Osteoblast (primary cell): ENCODE results near the gene MOBP. TPM values are rescaled to one million over a fixed set of nuclear protein-coding genes. Genes with fewer than 3 reads are reported as not detected.

Experiments used
- DNase-seq: peaks from one replicate; pipeline ENCODE4 v3.0.0; 2011; ENCODE audit warnings: low spot score, mixed read lengths; ENCODE audit not compliant: insufficient read length; ENCODE audit errors: missing footprints
- H2AFZ ChIP-seq: 2 replicates; pipeline ENCODE4 v1.6.0; 2011; ENCODE audit warnings: mild to moderate bottlenecking, low read length
- H3K27ac ChIP-seq: 2 replicates; pipeline ENCODE4 v1.5.1; 2011; ENCODE audit warnings: mild to moderate bottlenecking, low read depth, low read length, moderate library complexity
- H3K27me3 ChIP-seq: 2 replicates; pipeline ENCODE4 v1.6.0; 2012; ENCODE audit warnings: mild to moderate bottlenecking, control low read depth, inconsistent platforms, low read length, moderate library complexity; ENCODE audit not compliant: insufficient read depth
- H3K36me3 ChIP-seq: 2 replicates; pipeline ENCODE4 v1.5.1; 2011; ENCODE audit warnings: mild to moderate bottlenecking, low read length, control low read depth, moderate library complexity; ENCODE audit not compliant: insufficient read depth
- H3K4me1 ChIP-seq: 2 replicates; pipeline ENCODE4 v1.5.1; 2011; ENCODE audit warnings: mild to moderate bottlenecking, low read length, control low read depth, moderate library complexity; ENCODE audit not compliant: insufficient read depth
- H3K4me2 ChIP-seq: 2 replicates; pipeline ENCODE4 v1.6.0; 2011; ENCODE audit warnings: mild to moderate bottlenecking, low read length; ENCODE audit not compliant: insufficient read depth
- H3K4me3 ChIP-seq: fragments of 200-600 bp; sonication (generic); 3 replicates; pipeline ENCODE4 v1.5.1; 2012; ENCODE audit warnings: mild to moderate bottlenecking, low read length, inconsistent platforms; ENCODE audit not compliant: insufficient read depth
- H3K79me2 ChIP-seq: 2 replicates; pipeline ENCODE4 v1.6.0; 2012; ENCODE audit warnings: mild to moderate bottlenecking, low read length, control low read depth, inconsistent platforms; ENCODE audit not compliant: insufficient read depth
- H3K9me3 ChIP-seq: 2 replicates; pipeline ENCODE4 v1.5.1; 2011; ENCODE audit warnings: low read depth, low read length, control low read depth
- H4K20me1 ChIP-seq: 2 replicates; pipeline ENCODE4 v1.6.0; 2012; ENCODE audit warnings: mild to moderate bottlenecking, low read length, control low read depth; ENCODE audit not compliant: insufficient read depth
- total RNA-seq: library from RNA; depleted of rRNA; stranded (reverse); fragments of >200 nt; gene quantifications from 2 replicates; pipeline ENCODE4 v1.2.3, GENCODE V29; 2012
- TF ChIP-seq, protein P1 (sequence below): IDR thresholded peaks from 2 replicates; pipeline ENCODE4 v1.5.1; 2011; ENCODE audit warnings: mild to moderate bottlenecking, low read depth, low read length, moderate library complexity; ENCODE audit errors: extremely low read depth

The MOBP gene
- total RNA-seq, 1 donor = not detected

DNA sequence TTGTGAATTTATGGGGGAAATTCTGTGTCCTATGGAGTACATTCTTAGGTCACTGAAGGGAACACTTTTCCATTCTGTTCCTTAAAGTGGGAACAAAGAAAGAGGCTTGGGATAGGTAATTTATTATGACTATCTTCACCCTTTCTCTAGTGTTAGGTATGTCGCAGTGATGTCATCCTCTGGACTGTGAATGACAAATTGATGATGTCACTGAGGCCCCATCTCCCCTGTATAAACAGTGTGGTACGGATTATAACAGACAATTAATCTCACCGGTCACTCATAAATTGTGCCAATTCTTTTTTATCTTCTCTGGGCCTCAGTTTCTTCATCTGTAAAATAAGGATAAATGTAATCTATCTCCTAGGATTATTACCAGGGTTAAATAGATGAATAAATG, 23.5 kb downstream of the MOBP start:
- no peak for DNase-seq
- Histone ChIP-seq H3K4me3 (no peak overlapping the region), H2AFZ (no peak overlapping the region), H3K36me3 (no peaks in the 10 kb centered on the region), H3K9me3 (no peaks in the 10 kb centered on the region), H4K20me1 (no peaks in the 10 kb centered on the region), H3K4me1 (no peaks in the 10 kb centered on the region), H3K79me2 (no peaks in the 10 kb centered on the region), H3K4me2 (no peak overlapping the region), H3K27ac (no peak overlapping the region), H3K27me3 (no peaks in the 10 kb centered on the region)
- TF ChIP-seq, protein P1, sequence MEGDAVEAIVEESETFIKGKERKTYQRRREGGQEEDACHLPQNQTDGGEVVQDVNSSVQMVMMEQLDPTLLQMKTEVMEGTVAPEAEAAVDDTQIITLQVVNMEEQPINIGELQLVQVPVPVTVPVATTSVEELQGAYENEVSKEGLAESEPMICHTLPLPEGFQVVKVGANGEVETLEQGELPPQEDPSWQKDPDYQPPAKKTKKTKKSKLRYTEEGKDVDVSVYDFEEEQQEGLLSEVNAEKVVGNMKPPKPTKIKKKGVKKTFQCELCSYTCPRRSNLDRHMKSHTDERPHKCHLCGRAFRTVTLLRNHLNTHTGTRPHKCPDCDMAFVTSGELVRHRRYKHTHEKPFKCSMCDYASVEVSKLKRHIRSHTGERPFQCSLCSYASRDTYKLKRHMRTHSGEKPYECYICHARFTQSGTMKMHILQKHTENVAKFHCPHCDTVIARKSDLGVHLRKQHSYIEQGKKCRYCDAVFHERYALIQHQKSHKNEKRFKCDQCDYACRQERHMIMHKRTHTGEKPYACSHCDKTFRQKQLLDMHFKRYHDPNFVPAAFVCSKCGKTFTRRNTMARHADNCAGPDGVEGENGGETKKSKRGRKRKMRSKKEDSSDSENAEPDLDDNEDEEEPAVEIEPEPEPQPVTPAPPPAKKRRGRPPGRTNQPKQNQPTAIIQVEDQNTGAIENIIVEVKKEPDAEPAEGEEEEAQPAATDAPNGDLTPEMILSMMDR = no peak

DNA sequence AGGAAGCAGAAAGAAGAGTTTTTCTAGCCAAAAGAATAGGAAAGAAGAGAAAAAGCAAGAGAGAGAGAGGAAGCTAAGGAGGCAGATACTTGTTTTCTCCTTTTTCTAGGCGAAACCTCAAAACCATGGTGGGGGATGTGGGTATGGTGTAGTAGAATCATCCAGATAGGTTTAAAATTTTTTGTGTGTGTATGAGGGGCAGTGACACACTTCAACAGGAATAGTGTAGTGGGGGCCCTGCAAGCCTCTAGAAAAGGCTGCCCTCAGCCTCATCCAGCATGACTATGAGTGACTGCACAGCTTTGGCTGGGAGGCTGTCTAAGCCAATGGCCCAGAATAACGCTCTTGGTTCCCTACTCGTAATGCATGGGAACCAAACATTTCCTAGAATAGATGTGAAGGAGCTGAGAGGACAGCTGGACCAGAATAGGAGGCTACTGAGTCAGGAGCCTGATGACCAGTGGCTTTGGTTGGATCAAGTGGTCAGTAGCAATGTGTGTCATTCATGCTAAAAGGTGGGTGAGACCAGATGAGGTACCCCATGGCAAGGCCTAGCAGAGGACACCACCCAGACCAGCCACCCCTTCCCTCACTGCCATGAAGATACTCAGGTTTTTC, 24.4 kb downstream of the MOBP start:
- Histone ChIP-seq H3K36me3 (no peaks in the 10 kb centered on the region), H3K79me2 (no peaks in the 10 kb centered on the region), H4K20me1 (no peaks in the 10 kb centered on the region), H3K9me3 (no peaks in the 10 kb centered on the region), H3K4me1 (no peaks in the 10 kb centered on the region), H3K27me3 (no peaks in the 10 kb centered on the region), H3K4me3 (no peak overlapping the region), H2AFZ (no peak overlapping the region), H3K27ac (no peak overlapping the region), H3K4me2 (no peak overlapping the region)
- TF ChIP-seq, protein P1 = no peak
- no peak for DNase-seq

DNA sequence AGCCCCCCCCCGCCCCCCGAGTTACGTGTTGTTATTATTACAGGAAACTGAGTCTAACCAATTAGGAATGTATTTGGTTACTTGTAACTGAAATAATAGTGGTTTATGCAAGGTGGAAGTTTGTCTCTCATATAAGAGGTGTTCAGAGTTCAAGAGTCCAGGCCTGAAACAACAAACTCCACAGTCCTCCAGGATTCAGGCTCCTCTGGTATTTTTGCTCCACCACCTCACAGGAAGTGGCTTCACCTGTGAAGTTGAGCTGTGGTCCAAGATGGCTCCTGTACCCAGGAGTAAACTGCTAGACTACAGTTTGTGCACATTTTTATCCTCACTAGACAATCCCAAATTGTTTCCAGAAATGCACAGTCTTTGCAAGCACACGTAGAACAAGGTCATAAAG, 27.3 kb downstream of the MOBP start:
- no peak overlapping the region for H3K4me3 ChIP-seq
- H4K20me1 ChIP-seq = no peaks in the 10 kb centered on the region
- DNase-seq = no peak
- no peak overlapping the region for H2AFZ ChIP-seq
- H3K79me2 ChIP-seq = no peaks in the 10 kb centered on the region
- H3K4me2 ChIP-seq = no peak overlapping the region
- no peaks in the 10 kb centered on the region for H3K36me3 ChIP-seq
- TF ChIP-seq, protein P1 = no peak
- H3K27me3 ChIP-seq = peaks cover under 1% of the 10 kb centered on the region
- no peaks in the 10 kb centered on the region for H3K9me3 ChIP-seq
- H3K4me1 ChIP-seq = no peaks in the 10 kb centered on the region
- H3K27ac ChIP-seq = no peak overlapping the region

DNA sequence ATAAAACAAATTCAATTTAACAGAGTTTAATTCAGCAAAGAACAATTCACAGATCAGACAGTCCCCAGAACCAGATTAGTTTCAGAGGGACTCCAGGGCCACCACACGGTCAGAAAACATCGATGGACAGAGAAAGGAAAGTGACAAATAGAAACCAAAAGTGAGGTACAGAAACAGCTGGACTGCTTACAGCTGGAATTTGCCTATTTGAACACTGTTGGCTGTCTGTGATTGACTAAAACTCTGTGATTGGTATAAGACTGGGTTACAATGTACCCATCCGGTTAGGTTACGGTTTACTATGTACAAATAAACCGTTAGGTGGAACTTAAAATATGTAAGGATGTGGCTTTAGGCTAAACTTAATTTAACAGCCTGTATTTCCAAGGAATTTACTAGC, 30.3 kb downstream of the MOBP start:
- no peak overlapping the region for H2AFZ ChIP-seq

More for the DNA sequence above, 30.3 kb downstream of the MOBP start:
- Histone ChIP-seq H4K20me1 (no peaks in the 10 kb centered on the region), H3K4me3 (no peak overlapping the region), H3K36me3 (no peaks in the 10 kb centered on the region), H3K27ac (no peak overlapping the region), H3K79me2 (no peaks in the 10 kb centered on the region), H3K9me3 (no peaks in the 10 kb centered on the region), H3K4me2 (no peak overlapping the region), H3K27me3 (peaks cover 29% of the 10 kb centered on the region), H3K4me1 (no peaks in the 10 kb centered on the region)
- TF ChIP-seq, protein P1 = no peak
- no peak for DNase-seq
